HG03159 (cell line): ENCODE data around the gene PPP1R3D.
"Not testable (repeated sequence)": the region's sequence is repeated elsewhere in the genome, so short reads cannot be mapped to it uniquely, and the experiment has no call there.

Source experiments
- ATAC-seq: cut with Tn5 transposase; IDR thresholded peaks from one replicate; pipeline ENCODE4 v1.9.1; 2021; ENCODE audit warnings: mild to moderate bottlenecking, moderate library complexity; ENCODE audit not compliant: unreplicated experiment

PPP1R3D gene

GRCh38 chr20:59925899-59926298, 14.2 kb downstream of the PPP1R3D start:
- ATAC-seq = no peak

GRCh38 chr20:59925359-59925758, 14.7 kb downstream of the PPP1R3D start:
- no peak for ATAC-seq

GRCh38 chr20:59923514-59923913, 16.6 kb downstream of the PPP1R3D start:
- no peak for ATAC-seq

GRCh38 chr20:59920944-59921343, 19.2 kb downstream of the PPP1R3D start:
- no peak for ATAC-seq

GRCh38 chr20:59912609-59913008, 27.5 kb downstream of the PPP1R3D start:
- ATAC-seq = no peak

GRCh38 chr20:59911041-59911440, 29.1 kb downstream of the PPP1R3D start:
- ATAC-seq = no peak

- ATAC-seq = no peak
Observed at GRCh38 chr20:59908855-59909254, 31.2 kb downstream of the PPP1R3D start.

- no peak for ATAC-seq
Observed at GRCh38 chr20:59903621-59904020, 36.5 kb downstream of the PPP1R3D start.

GRCh38 chr20:59902470-59902869, 37.6 kb downstream of the PPP1R3D start:
- no peak for ATAC-seq

GRCh38 chr20:59895908-59896307, 44.2 kb downstream of the PPP1R3D start:
- ATAC-seq = no peak

GRCh38 chr20:59891581-59891980, 48.5 kb downstream of the PPP1R3D start:
- no peak for ATAC-seq

GRCh38 chr20:59890035-59890434, 50.1 kb downstream of the PPP1R3D start:
- ATAC-seq = not testable (repeated sequence)

GRCh38 chr20:59888050-59888449, 52.1 kb downstream of the PPP1R3D start:
- ATAC-seq = no peak
